ENCODE data around the gene PRG3. TPM values are rescaled to one million over a fixed set of nuclear protein-coding genes. Genes with fewer than 3 reads are reported as not detected.

The PRG3 gene
- total RNA-seq, 1 experiment from 2014 or later, result not detected

- H2BK20ac ChIP-seq (ENCODE audit: low read depth, low read length, poor library complexity, severe bottlenecking), result no peak overlapping the region
- WGBS (ENCODE audit: extremely low coverage, insufficient read length, low lambda C conversion rate), result no CpG with 5 or more reads among the region's 31 CpGs
- peaks cover 36% of the 10 kb centered on the region for H3K27me3 Mint-ChIP-seq (ENCODE audit: low read depth)
Measured at GRCh38 chr11:57349491-57350274, 31.3 kb downstream of the PRG3 start.

More at GRCh38 chr11:57349491-57350274, 31.3 kb downstream of the PRG3 start:
- no peak overlapping the region for H2BK120ac ChIP-seq (ENCODE audit: low read depth, low read length, poor library complexity, severe bottlenecking)
- H3K27ac ChIP-seq (ENCODE audit: insufficient read length, low read depth, low read length), result no peak overlapping the region
- Mint-ChIP-seq H3K36me3 (ENCODE audit: insufficient read depth in 1 of 3, low read depth in 3 of 3) (peaks cover 0 to 5% (median 0%) of the 10 kb centered on the region in 3 experiments; a peak in 2 of 7 replicates), H3K9me3 (peaks cover 3 to 8% of the 10 kb centered on the region in 2 experiments; a peak in 4 of 5 replicates), H3K4me3 (peak overlapping the region; percentile 59 to 72), H3K4me1 (peaks cover 25 to 44% of the 10 kb centered on the region in 2 experiments), H3K27ac (no peak overlapping the region)
- H4K8ac ChIP-seq (replicated peaks; ENCODE audit: insufficient read length, low read depth, low read length), result no peak overlapping the region
- no peak overlapping the region for H4K5ac ChIP-seq (ENCODE audit: insufficient read length, low read depth, low read length)
- no peaks in the 10 kb centered on the region for H3K9me3 ChIP-seq (ENCODE audit: control insufficient read depth, low read depth, low read length)
- H4K91ac ChIP-seq (ENCODE audit: insufficient read length, low read depth, low read length), result no peak overlapping the region
- H3K79me1 ChIP-seq (ENCODE audit: insufficient read depth, low read depth, low read length, poor library complexity, severe bottlenecking), result no peaks in the 10 kb centered on the region
- no peaks in the 10 kb centered on the region for H3K27me3 ChIP-seq (ENCODE audit: insufficient read depth, low read length)
- H3K23ac ChIP-seq (ENCODE audit: insufficient read length, low read depth, low read length), result no peak overlapping the region
- H3K56ac ChIP-seq (ENCODE audit: insufficient read length, low read depth, low read length), result no peak overlapping the region
- H3T11ph ChIP-seq (ENCODE audit: low read length), result no peak overlapping the region
- H2AFZ ChIP-seq (ENCODE audit: low read length), result peak overlapping the region; percentile 94
- peak; percentile 86 for DNase-seq
- H2BK12ac ChIP-seq (ENCODE audit: insufficient read length, low read depth, low read length), result no peak overlapping the region
- H3K9ac ChIP-seq (ENCODE audit: extremely low read depth, insufficient read length, low read length), result peak overlapping the region; percentile 8
- peak overlapping the region; percentile 71 for H3K18ac ChIP-seq (ENCODE audit: insufficient read length, low read depth, low read length)
- H4K20me1 ChIP-seq (ENCODE audit: control insufficient read depth, insufficient read depth, insufficient read length), result no peaks in the 10 kb centered on the region
- no peak overlapping the region for H2BK15ac ChIP-seq (ENCODE audit: low read depth, low read length)
- TF ChIP-seq CTCF (conservative IDR thresholded peaks at IDR 0.05), result peak; percentile 97
- no peak overlapping the region for H3K4ac ChIP-seq (ENCODE audit: low read depth, low read length)
- peaks cover 5% of the 10 kb centered on the region for H3K23me2 ChIP-seq (ENCODE audit: insufficient read length, low read depth, low read length, poor library complexity, severe bottlenecking)
- H3K14ac ChIP-seq (ENCODE audit: insufficient read depth, low read length), result peak overlapping the region; percentile 67
- H2BK5ac ChIP-seq (ENCODE audit: insufficient read length, low read length), result no peak overlapping the region
- H3K4me1 ChIP-seq (ENCODE audit: insufficient read depth, low read length), result no peaks in the 10 kb centered on the region
- no peaks in the 10 kb centered on the region for H3K79me2 ChIP-seq (ENCODE audit: insufficient read depth, low read length)
- H2AK5ac ChIP-seq (ENCODE audit: insufficient read length, low read length), result no peak overlapping the region
- H3K4me2 ChIP-seq (ENCODE audit: insufficient read depth, insufficient read length, low read length), result peak overlapping the region; percentile 49

Measured in H9 (cell line).